Liver (tissue), 9 donors: ENCODE results near the gene SNTN. TPM values are rescaled to one million over a fixed set of nuclear protein-coding genes. Genes with fewer than 3 reads are reported as not detected.

Source experiments
- DNase-seq: peaks from one replicate; pipeline ENCODE4 v3.0.0-alpha.2; 2017; ENCODE audit warnings: low spot score
- H3K27ac ChIP-seq, 2 donors: one replicate each; pipeline ENCODE4 v1.7.0; 2013; ENCODE audit warnings: inconsistent platforms in 2 of 2, low read length in 2 of 2, control low read depth in 1 of 2, low read depth in 1 of 2, mild to moderate bottlenecking in 1 of 2
- H3K27me3 ChIP-seq, 4 donors: one replicate each; pipeline versions ENCODE4 v1.6.1 to v1.7.0; 2013; ENCODE audit warnings: low read length in 3 of 4, inconsistent platforms in 1 of 4, mild to moderate bottlenecking in 1 of 4, moderate library complexity in 1 of 4; ENCODE audit not compliant: control insufficient read depth in 4 of 4, insufficient read depth in 4 of 4
- H3K36me3 ChIP-seq, 4 donors: one replicate each; pipeline versions ENCODE4 v1.6.1 to v1.7.0; 2013; ENCODE audit warnings: low read length in 3 of 4, mild to moderate bottlenecking in 3 of 4, low read depth in 1 of 4, moderate library complexity in 1 of 4; ENCODE audit not compliant: control insufficient read depth in 4 of 4, insufficient read depth in 3 of 4
- H3K4me1 ChIP-seq, 4 donors: one replicate each; pipeline versions ENCODE4 v1.6.1 to v1.7.0; 2013; ENCODE audit warnings: low read length in 3 of 4, mild to moderate bottlenecking in 3 of 4, moderate library complexity in 1 of 4; ENCODE audit not compliant: control insufficient read depth in 4 of 4, insufficient read depth in 4 of 4
- H3K4me3 ChIP-seq, 3 donors: one replicate each; pipeline versions ENCODE4 v1.6.1 to v1.7.0; 2013; ENCODE audit warnings: low read length in 3 of 3, control low read depth in 1 of 3, low read depth in 1 of 3, mild to moderate bottlenecking in 1 of 3
- H3K9ac ChIP-seq, 2 donors: one replicate each; pipeline ENCODE4 v1.7.0; 2013; ENCODE audit warnings: low read length in 2 of 2, mild to moderate bottlenecking in 2 of 2, moderate library complexity in 2 of 2, control low read depth in 1 of 2, low read depth in 1 of 2
- H3K9me3 ChIP-seq, 4 donors: one replicate each; pipeline versions ENCODE4 v1.6.1 to v1.7.0; 2013; ENCODE audit warnings: low read length in 3 of 4; ENCODE audit not compliant: control insufficient read depth in 4 of 4
- EGR1 ChIP-seq, 2 donors: IDR thresholded peaks; 2 replicates each; pipeline ENCODE4 v1.6.1; 2016 to 2018; ENCODE audit warnings: antibody characterized with exemption in 2 of 2, low read depth in 2 of 2
- FOXA1 ChIP-seq: IDR thresholded peaks from 2 replicates; pipeline ENCODE4 v1.6.1; 2016; ENCODE audit warnings: antibody characterized with exemption
- FOXA2 ChIP-seq: IDR thresholded peaks from 2 replicates; pipeline ENCODE4 v1.6.1; 2016; ENCODE audit warnings: antibody characterized with exemption
- GABPA ChIP-seq, 2 donors: IDR thresholded peaks in 1 of 2; conservative IDR thresholded peaks in 1 of 2; 2 replicates each; pipeline ENCODE4 v1.6.1; 2016; ENCODE audit warnings: antibody characterized with exemption in 2 of 2, mild to moderate bottlenecking in 1 of 2, moderate library complexity in 1 of 2
- HNF4G ChIP-seq: IDR thresholded peaks from 2 replicates; pipeline ENCODE4 v1.6.1; 2016; ENCODE audit warnings: antibody characterized with exemption
- JUND ChIP-seq, 2 donors: IDR thresholded peaks; 2 replicates each; pipeline ENCODE4 v1.6.1; 2016; ENCODE audit warnings: antibody characterized with exemption in 2 of 2
- NR2F2 ChIP-seq: IDR thresholded peaks from 2 replicates; pipeline ENCODE4 v1.6.1; 2016; ENCODE audit warnings: antibody characterized with exemption
- SP1 ChIP-seq: IDR thresholded peaks from 2 replicates; pipeline ENCODE4 v1.6.1; 2018; ENCODE audit warnings: antibody characterized with exemption, mild to moderate bottlenecking
- TAF1 ChIP-seq: conservative IDR thresholded peaks from 2 replicates; pipeline ENCODE4 v1.6.1; 2016; ENCODE audit warnings: antibody characterized with exemption, mild to moderate bottlenecking
- YY1 ChIP-seq: IDR thresholded peaks from 2 replicates; pipeline ENCODE4 v1.6.1; 2016; ENCODE audit warnings: antibody characterized with exemption, mild to moderate bottlenecking
- WGBS: extraction: QIAGEN DNeasy Blood & Tissue Kit; methylation state at CpG from one replicate; pipeline ENCODE4 v1.1.7; 2013; 5-methylcytosine and 5-hydroxymethylcytosine counted together
- polyA plus RNA-seq, 2 donors: library from polyadenylated mRNA; stranded (reverse) in 1 of 2; unstranded in 1 of 2; fragments of 200-250 nt in 1 of 2; fragments of >200 nt in 1 of 2; fragmentation: Nextera tagmentation in 1 of 2; extraction: Ambion mirVana in 1 of 2; gene quantifications; one replicate each; pipeline versions ENCODE4 v1.2.1 to v1.2.3, GENCODE V29; 2013 to 2015
- total RNA-seq, 2 donors: library from RNA; depleted of rRNA; stranded (reverse); fragments of >200 nt; gene quantifications; one replicate each; pipeline ENCODE4 v1.2.3, GENCODE V29; 2014
- TF ChIP-seq, protein P1 (sequence below): IDR thresholded peaks from 2 replicates; pipeline ENCODE4 v1.6.1; 2016; ENCODE audit warnings: antibody characterized with exemption
- TF ChIP-seq, protein P2 (sequence below): IDR thresholded peaks from 2 replicates; pipeline ENCODE4 v1.6.1; 2016; ENCODE audit warnings: antibody characterized with exemption
- TF ChIP-seq, protein P3 (sequence below): fragments of 150-350 bp; IDR thresholded peaks from 2 replicates; pipeline ENCODE4 v1.5.1; 2017; ENCODE audit warnings: improper control_type of control experiment, low read depth, low read length; ENCODE audit not compliant: missing input control
- donor health status: healthy.
- donor health status: healthy.
- donor health status: healthy.
- donor health status: healthy.
- donor health status: healthy.

The SNTN gene
- total RNA-seq: not detected
- not detected for polyA plus RNA-seq

DNA sequence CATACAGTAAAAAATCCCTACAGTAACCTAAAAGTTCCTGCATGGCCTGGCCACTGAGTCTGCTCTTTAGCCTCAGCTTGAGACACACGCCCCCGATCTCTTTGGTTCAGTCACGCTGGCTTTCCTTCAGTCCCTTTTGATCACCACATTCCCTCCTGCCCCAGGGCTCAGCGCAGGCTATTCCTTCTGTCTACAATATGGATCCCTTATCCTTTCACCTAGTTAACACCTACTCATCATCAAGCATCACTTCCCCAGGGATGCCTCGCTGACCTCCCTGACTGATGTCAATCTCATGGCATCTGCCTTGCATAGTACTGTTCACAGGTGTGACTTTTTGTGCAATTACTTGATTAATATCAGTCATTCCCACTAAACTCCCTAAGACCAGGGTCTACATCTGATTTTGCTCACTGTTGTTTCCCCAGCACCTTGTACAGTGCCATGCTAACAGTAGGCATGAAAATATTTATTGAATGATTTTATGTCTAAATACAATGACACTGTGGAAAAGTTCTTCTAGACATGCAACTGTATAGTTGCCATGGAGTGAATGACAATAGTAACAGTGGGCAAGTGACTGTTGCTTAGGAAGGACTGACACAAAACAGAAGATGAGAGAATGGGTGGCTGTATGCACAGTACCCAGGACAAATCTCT lies at the start of gene SNTN:
SNTN (plus strand) TSS at position 610 of the 660 bp plus-strand sequence; CDS start at position 623, 13 bp downstream.
- Histone ChIP-seq H3K36me3 (no peaks in the 10 kb centered on the region), H3K9ac (no peak within 1 kb of the TSS), H3K27ac (no peak within 1 kb of the TSS), H3K4me1 (no peaks in the 10 kb centered on the region), H3K9me3 (no peaks in the 10 kb centered on the region), H3K4me3 (no peak within 1 kb of the TSS), H3K27me3 (no peaks in the 10 kb centered on the region)
- no peak for DNase-seq
- no peak for TF ChIP-seq SP1
- no peak for TF ChIP-seq FOXA1
- TF ChIP-seq GABPA (IDR thresholded peaks at IDR 0.05 in 1 of 2, conservative IDR thresholded peaks at IDR 0.05 in 1 of 2): no peak
- no peak for TF ChIP-seq HNF4G
- no peak for TF ChIP-seq NR2F2
- TF ChIP-seq, protein P1, sequence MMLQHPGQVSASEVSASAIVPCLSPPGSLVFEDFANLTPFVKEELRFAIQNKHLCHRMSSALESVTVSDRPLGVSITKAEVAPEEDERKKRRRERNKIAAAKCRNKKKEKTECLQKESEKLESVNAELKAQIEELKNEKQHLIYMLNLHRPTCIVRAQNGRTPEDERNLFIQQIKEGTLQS: no peak
- TF ChIP-seq, protein P2, sequence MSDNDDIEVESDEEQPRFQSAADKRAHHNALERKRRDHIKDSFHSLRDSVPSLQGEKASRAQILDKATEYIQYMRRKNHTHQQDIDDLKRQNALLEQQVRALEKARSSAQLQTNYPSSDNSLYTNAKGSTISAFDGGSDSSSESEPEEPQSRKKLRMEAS: no peak
- no peak for TF ChIP-seq FOXA2
- TF ChIP-seq YY1: no peak
- TF ChIP-seq TAF1: no peak
- TF ChIP-seq, protein P3, sequence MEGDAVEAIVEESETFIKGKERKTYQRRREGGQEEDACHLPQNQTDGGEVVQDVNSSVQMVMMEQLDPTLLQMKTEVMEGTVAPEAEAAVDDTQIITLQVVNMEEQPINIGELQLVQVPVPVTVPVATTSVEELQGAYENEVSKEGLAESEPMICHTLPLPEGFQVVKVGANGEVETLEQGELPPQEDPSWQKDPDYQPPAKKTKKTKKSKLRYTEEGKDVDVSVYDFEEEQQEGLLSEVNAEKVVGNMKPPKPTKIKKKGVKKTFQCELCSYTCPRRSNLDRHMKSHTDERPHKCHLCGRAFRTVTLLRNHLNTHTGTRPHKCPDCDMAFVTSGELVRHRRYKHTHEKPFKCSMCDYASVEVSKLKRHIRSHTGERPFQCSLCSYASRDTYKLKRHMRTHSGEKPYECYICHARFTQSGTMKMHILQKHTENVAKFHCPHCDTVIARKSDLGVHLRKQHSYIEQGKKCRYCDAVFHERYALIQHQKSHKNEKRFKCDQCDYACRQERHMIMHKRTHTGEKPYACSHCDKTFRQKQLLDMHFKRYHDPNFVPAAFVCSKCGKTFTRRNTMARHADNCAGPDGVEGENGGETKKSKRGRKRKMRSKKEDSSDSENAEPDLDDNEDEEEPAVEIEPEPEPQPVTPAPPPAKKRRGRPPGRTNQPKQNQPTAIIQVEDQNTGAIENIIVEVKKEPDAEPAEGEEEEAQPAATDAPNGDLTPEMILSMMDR: no peak
- TF ChIP-seq JUND (IDR thresholded peaks at IDR 0.05): no peak
- TF ChIP-seq EGR1 (IDR thresholded peaks at IDR 0.05; ENCODE audit: low read depth in 2 of 2): no peak
- WGBS: 62% methylated on average over 5 of the region's 5 CpGs

DNA sequence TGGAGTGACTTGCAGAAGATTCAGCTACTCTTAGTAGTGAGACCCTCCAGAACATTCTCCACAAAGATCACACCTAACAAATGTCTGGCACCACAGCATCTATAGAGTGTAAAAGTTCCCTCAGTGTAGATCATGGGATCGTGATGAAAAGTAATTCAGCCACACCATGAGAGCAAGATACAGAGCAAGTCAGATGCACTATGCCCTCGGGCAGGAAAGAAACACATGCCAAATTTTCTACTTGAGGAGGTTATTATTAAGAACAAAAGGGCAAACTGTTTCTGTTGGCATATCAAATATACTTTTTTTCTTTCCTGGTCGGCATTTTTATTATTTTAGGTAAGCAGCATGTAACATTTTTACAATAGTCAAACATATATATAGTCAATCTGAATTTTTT lies 44.8 kb upstream of the SNTN start:
- no peak for DNase-seq
- no peaks in the 10 kb centered on the region for H3K27me3 ChIP-seq
- H3K9ac ChIP-seq: no peak overlapping the region
- no peaks in the 10 kb centered on the region for H3K9me3 ChIP-seq
- H3K4me1 ChIP-seq: no peaks in the 10 kb centered on the region
- no peaks in the 10 kb centered on the region for H3K36me3 ChIP-seq
- no peak overlapping the region for H3K4me3 ChIP-seq
- 74% methylated on average over 3 of the region's 3 CpGs for WGBS
- H3K27ac ChIP-seq: no peak overlapping the region
- TF ChIP-seq TAF1 (no peak), YY1 (no peak), SP1 (no peak)
- TF ChIP-seq, protein P3: no peak
- TF ChIP-seq, protein P2: no peak
